A549 (cell line): ENCODE measurements around the gene DAD1. TPM values are rescaled to one million over a fixed set of nuclear protein-coding genes. Genes with fewer than 3 reads are reported as not detected.
"Not testable (repeated sequence)": the region's sequence is repeated elsewhere in the genome, so short reads cannot be mapped to it uniquely, and the experiment has no call there.

ENCODE experiments used
- ATAC-seq, 2 experiments: fragments of 200-7000 bp in 1 of 2; fragments of >200 bp in 1 of 2; cut with Nextera tagmentation in 1 of 2; cut with Tn5 transposase in 1 of 2; 3 replicates each; pipeline versions ENCODE4 v1.8.0 to v1.9.1; 2018 to 2020; ENCODE audit warnings: mild to moderate bottlenecking in 1 of 2, moderate library complexity in 1 of 2
- CTCF ChIA-PET: fragments of 300-600 bp; sonication (Branson Sonifier 250); formaldehyde crosslinking; extraction: SDS; loops from one replicate; lab custom pipeline; 2021; ENCODE audit warnings: antibody characterized with exemption, inconsistent platforms; lab: Yijun Ruan, JAX
- POLR2A ChIA-PET: fragments of 350-600 bp; formaldehyde crosslinking; extraction: SDS; loops from one replicate; lab custom pipeline; 2021; ENCODE audit warnings: antibody characterized with exemption, inconsistent platforms; lab: Yijun Ruan, JAX
- DNase-seq, 2 experiments: peaks; one replicate each; pipeline versions ENCODE4 v3.0.0 to v3.0.0-alpha.2; 2011 to 2016; ENCODE audit warnings: low read depth in 1 of 2, low spot score in 1 of 2
- FAIRE-seq: peaks from 2 replicates; lab custom pipeline; 2011; peaks lifted over from hg19 to GRCh38; lab: Jason Lieb, UNC
- H3K27ac ChIP-seq, 2 experiments: fragments of >200 bp; sonication (Bioruptor Twin); formaldehyde crosslinking; 3 replicates each; pipeline ENCODE4 v1.5.1; 2016 to 2017
- H3K4me1 ChIP-seq: fragments of >200 bp; sonication (Bioruptor Twin); formaldehyde crosslinking; 3 replicates; pipeline ENCODE4 v1.6.1; 2016
- H3K4me2 ChIP-seq: fragments of >200 bp; sonication (Bioruptor Twin); formaldehyde crosslinking; 3 replicates; pipeline ENCODE4 v1.6.1; 2016
- H3K4me3 ChIP-seq: fragments of >200 bp; sonication (Bioruptor Twin); formaldehyde crosslinking; 3 replicates; pipeline ENCODE4 v1.5.1; 2016
- H3K9me3 ChIP-seq: fragments of >200 bp; sonication (Bioruptor Twin); formaldehyde crosslinking; 3 replicates; pipeline ENCODE4 v1.6.1; 2016
- BCL3 ChIP-seq: fragments of >200 bp; sonication (Bioruptor Twin); formaldehyde crosslinking; IDR thresholded peaks from 3 replicates; pipeline ENCODE4 v1.6.1; 2016
- EHMT2 ChIP-seq: fragments of 200-600 bp; sonication (generic); IDR thresholded peaks from 2 replicates; pipeline ENCODE4 v1.6.1; 2016; ENCODE audit warnings: antibody characterized with exemption, low read depth, mild to moderate bottlenecking, moderate library complexity
- FOSB ChIP-seq: fragments of 250-450 bp; sonication (Bioruptor Pico); IDR thresholded peaks from 2 replicates; pipeline ENCODE4 v1.5.0; 2020; ENCODE audit warnings: mild to moderate bottlenecking, moderate library complexity
- GATA3 ChIP-seq: IDR thresholded peaks from 2 replicates; pipeline ENCODE4 v1.6.1; 2012; ENCODE audit warnings: borderline replicate concordance
- HOXA7 ChIP-seq: fragments of 250-450 bp; sonication (Bioruptor Pico); IDR thresholded peaks from 2 replicates; pipeline ENCODE4 v1.5.0; 2020; ENCODE audit warnings: mild to moderate bottlenecking, moderate library complexity
- HOXB13 ChIP-seq: fragments of 250-450 bp; sonication (Bioruptor Pico); IDR thresholded peaks from 2 replicates; pipeline ENCODE4 v1.5.0; 2020; ENCODE audit warnings: low read depth, mild to moderate bottlenecking, moderate library complexity
- HOXB5 ChIP-seq: fragments of 250-450 bp; sonication (Bioruptor Pico); IDR thresholded peaks from 2 replicates; pipeline ENCODE4 v1.5.0; 2020; ENCODE audit warnings: mild to moderate bottlenecking, moderate library complexity
- JUNB ChIP-seq: fragments of >200 bp; sonication (Bioruptor Twin); formaldehyde crosslinking; IDR thresholded peaks from 2 replicates; pipeline ENCODE4 v1.6.1; 2016
- KDM1A ChIP-seq: fragments of 200-600 bp; sonication (generic); IDR thresholded peaks from 2 replicates; pipeline ENCODE4 v1.6.1; 2016; ENCODE audit warnings: low read depth, mild to moderate bottlenecking
- MAFK ChIP-seq: fragments of 450-650 bp; IDR thresholded peaks from 2 replicates; pipeline ENCODE4 v1.6.1; 2014; ENCODE audit not compliant: partially characterized antibody
- MAX ChIP-seq: IDR thresholded peaks from 2 replicates; pipeline ENCODE4 v1.6.1; 2012
- PBX3 ChIP-seq: IDR thresholded peaks from 2 replicates; pipeline ENCODE4 v1.6.1; 2012
- PHF8 ChIP-seq: fragments of 200-600 bp; sonication (generic); IDR thresholded peaks from 2 replicates; pipeline ENCODE4 v1.6.1; 2016; ENCODE audit warnings: low read depth, mild to moderate bottlenecking, antibody characterized with exemption, moderate library complexity, borderline replicate concordance
- POLR2A ChIP-seq: IDR thresholded peaks from 2 replicates; pipeline ENCODE4 v1.6.1; 2012; ENCODE audit warnings: mild to moderate bottlenecking, low read length
- POLR2AphosphoS2 ChIP-seq: conservative IDR thresholded peaks from 2 replicates; pipeline ENCODE4 v1.6.1; 2012; ENCODE audit warnings: low read length, improper control_type of control experiment, inconsistent platforms
- RARB ChIP-seq: fragments of 250-450 bp; sonication (Bioruptor Pico); IDR thresholded peaks from 2 replicates; pipeline ENCODE4 v1.8.0; 2021; ENCODE audit warnings: mild to moderate bottlenecking, moderate library complexity
- SMC3 ChIP-seq: fragments of >200 bp; sonication (Bioruptor Twin); formaldehyde crosslinking; IDR thresholded peaks from 3 replicates; pipeline ENCODE4 v1.6.1; 2018; ENCODE audit warnings: inconsistent platforms
- ZFP36 ChIP-seq: fragments of 450-650 bp; IDR thresholded peaks from 2 replicates; pipeline ENCODE4 v1.6.1; 2014; ENCODE audit warnings: borderline replicate concordance; ENCODE audit not compliant: partially characterized antibody
- WGBS: methylation state at CpG from one replicate; pipeline ENCODE4 v1.1.6; 2017; ENCODE audit errors: missing lambda C conversion rate; 5-methylcytosine and 5-hydroxymethylcytosine counted together
- polyA plus RNA-seq, 4 experiments: library from polyadenylated mRNA; depleted of rRNA in 3 of 4; stranded (reverse); fragments of >200 nt; fragmentation: RNase III in 1 of 4; extraction: RNeasy Plus Mini Kit Qiagen cat#74134 plus additional on column Dnase treatment in 1 of 4; gene quantifications; 2 replicates in 3 of 4; 3 replicates in 1 of 4; pipeline ENCODE4 v1.2.3, GENCODE V29; 2011 to 2017

The DAD1 gene
- polyA plus RNA-seq, 2 of the 4 experiments (the other 2 are of a cell fraction) = 317 to 474 TPM

DNA sequence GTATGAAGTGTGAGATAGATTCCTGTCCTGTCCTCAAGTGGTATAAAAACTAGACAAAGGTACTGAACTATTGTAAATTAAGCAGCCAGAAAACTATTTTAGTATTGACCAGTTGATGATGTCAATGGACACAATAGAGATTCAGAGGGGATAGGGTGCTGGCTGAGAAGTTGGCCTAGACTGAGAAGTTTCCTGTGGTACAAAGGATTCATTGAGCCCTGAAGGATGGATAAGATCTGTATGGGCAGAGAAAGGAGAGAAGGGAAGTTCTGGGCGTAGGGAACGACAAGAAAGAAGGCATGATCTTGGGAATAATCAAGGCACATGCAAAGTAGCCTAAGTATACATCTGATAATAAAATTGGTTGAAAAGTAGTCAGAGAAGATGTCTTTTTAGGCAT, 44.6 kb downstream of the DAD1 start:
- H3K9me3 ChIP-seq = no peaks in the 10 kb centered on the region
- CTCF ChIA-PET = interaction anchor here (0.9 to 4.8 kb wide), 2 partner anchors 11 to 152 kb away, joined by 4 to 46 read pairs; no protein-coding TSS in a partner anchor
- POLR2A ChIA-PET = no interaction called here
- H3K27ac ChIP-seq = no peak overlapping the region
- 0 out of 3 replicates have a peak, but pooled peaks cover 6% of the 10 kb centered on the region for H3K4me1 ChIP-seq
- H3K4me2 ChIP-seq = no peak overlapping the region
- FAIRE-seq = no peak
- no peak overlapping the region for H3K4me3 ChIP-seq
- no peak for DNase-seq
- TF ChIP-seq GATA3 (no peak), SMC3 (no peak), HOXA7 (no peak), HOXB13 (CRISPR knock-in tag) (no peak), POLR2AphosphoS2 (no peak)
- no peak for ATAC-seq
- WGBS = 88% methylated on average over 2 of the region's 2 CpGs

GRCh38 chr14:22543570-22544357, 45.3 kb downstream of the DAD1 start:
- H3K4me1 ChIP-seq, DNase-seq, POLR2A ChIA-PET, H3K4me3 ChIP-seq, FAIRE-seq, H3K4me2 ChIP-seq, H3K9me3 ChIP-seq, H3K27ac ChIP-seq, ATAC-seq: not testable (repeated sequence)
- CTCF ChIA-PET = interaction anchor here (5.2 kb wide), 1 partner anchor 12 kb away, joined by 45 read pairs; no protein-coding TSS in a partner anchor
- 81% methylated on average over 13 of the region's 13 CpGs for WGBS

DNA sequence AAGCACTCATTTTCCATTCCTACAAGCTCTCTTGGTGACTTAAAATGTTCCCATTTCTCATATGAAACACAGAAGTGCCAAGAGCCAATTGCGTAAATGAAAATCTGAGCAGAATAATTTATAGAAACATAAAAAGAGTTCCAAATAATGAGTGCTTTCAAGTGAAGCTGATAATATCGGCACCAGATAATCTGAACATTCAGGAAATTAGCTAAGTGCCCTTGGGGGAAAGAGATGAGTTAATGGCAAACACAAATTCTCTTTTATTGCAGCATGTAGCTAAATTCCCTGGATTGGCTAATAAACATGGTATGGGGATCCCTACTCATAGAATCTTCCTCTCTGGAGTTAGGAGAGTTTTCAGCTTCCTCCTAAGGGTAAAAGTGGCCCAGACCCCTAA, 46.7 kb downstream of the DAD1 start:
- Histone ChIP-seq H3K4me2 (no peak overlapping the region), H3K4me1 (peaks cover 9% of the 10 kb centered on the region), H3K4me3 (no peak overlapping the region), H3K9me3 (no peaks in the 10 kb centered on the region), H3K27ac (no peak overlapping the region)
- POLR2A ChIA-PET = no interaction called here
- DNase-seq (no peak), ATAC-seq (no peak), FAIRE-seq (no peak)
- CTCF ChIA-PET = interaction anchor here (0.9 to 5.2 kb wide), 7 partner anchors 9 to 311 kb away, joined by 3 to 45 read pairs (median 8); no protein-coding TSS in a partner anchor
- no peak for TF ChIP-seq JUNB
- WGBS = 90% methylated on average over 2 of the region's 2 CpGs

DNA sequence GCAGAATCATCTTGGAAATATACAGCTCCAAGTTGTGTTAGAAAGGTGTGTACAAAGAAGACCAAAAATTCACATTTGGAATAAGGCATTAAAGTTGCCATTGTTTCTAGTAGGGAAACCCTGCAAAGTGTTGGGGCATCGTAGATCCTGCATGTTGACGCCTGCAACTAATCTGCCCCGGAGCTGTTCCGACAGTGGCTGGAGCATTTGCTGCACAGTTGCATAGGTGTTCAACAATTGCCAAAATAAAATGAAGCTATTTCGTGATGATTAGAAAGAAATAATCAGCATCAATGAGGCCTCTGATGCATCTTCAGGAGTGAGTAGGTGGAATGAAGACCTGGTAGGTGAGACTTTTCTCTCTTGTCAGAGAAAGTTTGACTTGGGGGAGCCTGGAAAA, 47.3 kb downstream of the DAD1 start:
- 88% methylated on average over 5 of the region's 5 CpGs for WGBS
- H3K9me3 ChIP-seq = no peaks in the 10 kb centered on the region
- DNase-seq = no peak
- H3K4me1 ChIP-seq = peaks cover 16% of the 10 kb centered on the region
- no peak for FAIRE-seq
- H3K27ac ChIP-seq = no peak overlapping the region
- CTCF ChIA-PET = interaction anchor here (0.9 to 5.2 kb wide), 8 partner anchors 9 to 312 kb away, joined by 3 to 45 read pairs (median 6); no protein-coding TSS in a partner anchor
- no peak overlapping the region for H3K4me2 ChIP-seq
- TF ChIP-seq FOSB (no peak), MAX (no peak), POLR2A (no peak), HOXB5 (CRISPR knock-in tag) (no peak), RARB (CRISPR knock-in tag) (no peak), KDM1A (no peak), BCL3 (no peak), PHF8 (no peak), ZFP36 (no peak), EHMT2 (no peak), PBX3 (no peak), MAFK (no peak)
- no peak overlapping the region for H3K4me3 ChIP-seq
- ATAC-seq = no peak
- POLR2A ChIA-PET = no interaction called here
